Activated naive CD4-positive, alpha-beta T cell treated with anti-CD3 and anti-CD28 coated beads, Interleukin-2, amount 10 ng/mL, durations not matched to agents 5 hours and 36 hours (primary cell): Measurements from ENCODE around the gene ABHD6. TPM values are rescaled to one million over a fixed set of nuclear protein-coding genes. Genes with fewer than 3 reads are reported as not detected.

ENCODE experiments used
- total RNA-seq, 2 experiments: library from RNA; stranded (reverse); gene quantifications; one replicate each; pipeline ENCODE4 v1.2.3, GENCODE V29; 2021

ABHD6 gene
- total RNA-seq, result 1 to 10 TPM; 3.6 to 4.0 TPM

DNA sequence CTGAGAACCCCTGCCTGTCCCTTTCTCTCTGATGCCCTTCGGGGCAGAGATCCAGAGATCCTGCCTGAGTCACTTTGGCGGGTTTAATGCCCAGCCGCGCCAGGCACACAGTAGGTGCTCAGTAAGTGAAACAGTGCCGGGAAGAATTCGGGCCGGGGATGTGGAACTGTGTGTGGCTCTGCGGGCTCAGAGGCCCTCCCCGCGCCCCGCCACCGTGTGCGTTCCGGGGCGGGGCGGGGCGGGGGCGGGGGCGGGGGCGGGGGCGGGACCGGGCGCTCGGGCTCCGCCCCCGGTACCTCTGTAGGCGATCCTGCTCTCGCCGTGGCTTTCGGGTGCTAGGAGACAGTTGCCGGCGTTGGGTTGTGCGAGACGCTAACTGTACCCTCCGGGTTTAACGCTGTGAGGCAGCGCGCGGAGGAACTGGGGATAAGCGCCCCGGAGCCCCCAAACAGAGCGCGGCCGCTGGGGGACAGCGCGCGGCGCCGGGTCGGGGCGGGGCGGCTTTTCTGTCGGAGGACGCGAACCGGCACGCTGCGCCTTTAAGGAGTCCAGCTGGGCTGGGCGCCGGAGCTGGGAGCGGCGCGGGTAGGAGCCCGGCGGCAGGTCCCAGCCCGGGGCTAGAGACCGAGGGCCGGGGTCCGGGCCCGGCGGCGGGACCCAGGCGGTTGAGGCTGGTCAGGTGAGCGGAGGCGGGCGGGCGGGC, at the start of gene ABHD6:
Gene ABHD6 (plus strand): TSS at position 555 of the 703 bp plus-strand sequence. CDS start 18,795 bp downstream, outside the sequence.

DNA sequence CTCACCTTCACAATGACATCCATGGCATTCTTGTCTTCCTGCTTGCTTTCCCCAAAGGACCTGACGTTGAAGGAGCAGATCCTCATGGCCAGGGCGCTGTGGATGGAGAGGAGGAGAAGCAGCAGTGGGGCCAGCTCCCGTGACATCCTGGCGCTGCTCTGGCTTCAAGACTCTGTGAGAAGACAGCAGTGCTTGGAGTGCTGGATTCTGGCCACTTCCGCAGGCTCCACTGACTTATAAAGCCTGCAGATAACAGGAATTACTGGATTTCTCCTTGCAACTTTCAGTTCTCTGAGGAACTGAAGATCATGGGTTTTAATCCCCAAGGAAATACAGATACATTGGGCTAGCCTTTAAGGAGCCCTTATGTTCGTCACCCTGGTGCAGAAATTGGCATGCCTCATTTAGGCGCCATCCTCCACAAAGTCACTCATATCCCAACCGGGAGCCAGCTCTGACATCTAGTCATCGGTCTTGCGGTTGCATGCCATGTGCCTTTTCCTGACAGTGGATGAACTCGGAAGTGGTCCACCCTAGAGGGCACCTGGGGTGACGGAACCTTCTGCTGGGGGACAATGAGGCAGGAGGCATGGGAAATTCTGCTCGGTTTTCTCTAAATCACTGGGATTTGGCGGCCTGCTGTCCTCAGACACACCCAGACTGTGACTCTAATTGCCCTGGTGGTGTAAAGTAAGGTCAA, 26.7 kb upstream of the ABHD6 start, which contains the start of gene DNASE1L3:
Gene DNASE1L3 (minus strand): TSS at position 212 of the 700 bp plus-strand sequence. CDS start 66 bp downstream, at position 146.

DNA sequence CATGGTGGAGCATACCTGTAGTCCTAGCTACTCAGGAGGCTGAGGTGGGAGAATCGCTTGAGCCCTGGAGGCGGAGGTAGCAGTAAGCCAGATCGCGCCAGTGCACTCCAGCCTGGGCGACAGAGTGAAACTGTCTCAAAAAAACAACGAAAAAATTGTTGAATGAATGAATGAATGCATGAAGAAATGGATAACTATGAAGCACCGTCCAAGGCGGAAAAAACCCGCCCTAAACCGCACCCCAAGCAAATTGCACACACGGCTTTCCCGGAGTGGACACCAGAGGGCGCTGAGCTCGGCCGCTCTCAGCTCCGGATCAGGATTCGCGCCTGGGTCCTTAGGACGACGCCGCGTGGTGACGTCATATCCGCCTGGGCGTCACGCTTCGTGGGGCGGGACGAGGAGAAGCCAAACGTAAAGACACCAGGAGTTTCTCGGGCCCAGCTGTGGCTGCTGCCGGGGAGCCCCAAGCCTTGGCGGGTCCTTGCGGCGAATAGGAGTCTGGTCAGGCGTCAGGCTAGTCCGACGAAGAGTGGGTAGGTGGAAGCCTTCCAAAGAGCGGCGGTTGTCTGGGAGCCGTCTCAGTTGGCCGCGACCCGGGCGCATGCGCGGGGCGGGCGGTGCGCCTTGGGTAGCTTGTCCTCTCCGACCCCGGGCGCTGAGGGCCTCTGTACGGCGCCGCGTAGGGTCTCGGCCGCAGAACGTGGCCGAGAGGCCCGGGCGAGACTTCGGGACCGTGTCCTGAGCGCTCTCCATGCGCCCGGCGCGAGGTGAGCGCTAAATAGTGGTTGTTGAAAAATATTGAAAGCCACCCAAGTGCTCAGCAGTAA, 68.5 kb downstream of the ABHD6 start, which contains the start of the genes HTD2 and RPP14:
Gene HTD2 (plus strand): TSS at position 639 of the 830 bp plus-strand sequence. CDS start 11,094 bp downstream, outside the sequence.
Gene RPP14 (plus strand): TSS at position 364 of the 830 bp plus-strand sequence. CDS start 4,085 bp downstream, outside the sequence.

DNA sequence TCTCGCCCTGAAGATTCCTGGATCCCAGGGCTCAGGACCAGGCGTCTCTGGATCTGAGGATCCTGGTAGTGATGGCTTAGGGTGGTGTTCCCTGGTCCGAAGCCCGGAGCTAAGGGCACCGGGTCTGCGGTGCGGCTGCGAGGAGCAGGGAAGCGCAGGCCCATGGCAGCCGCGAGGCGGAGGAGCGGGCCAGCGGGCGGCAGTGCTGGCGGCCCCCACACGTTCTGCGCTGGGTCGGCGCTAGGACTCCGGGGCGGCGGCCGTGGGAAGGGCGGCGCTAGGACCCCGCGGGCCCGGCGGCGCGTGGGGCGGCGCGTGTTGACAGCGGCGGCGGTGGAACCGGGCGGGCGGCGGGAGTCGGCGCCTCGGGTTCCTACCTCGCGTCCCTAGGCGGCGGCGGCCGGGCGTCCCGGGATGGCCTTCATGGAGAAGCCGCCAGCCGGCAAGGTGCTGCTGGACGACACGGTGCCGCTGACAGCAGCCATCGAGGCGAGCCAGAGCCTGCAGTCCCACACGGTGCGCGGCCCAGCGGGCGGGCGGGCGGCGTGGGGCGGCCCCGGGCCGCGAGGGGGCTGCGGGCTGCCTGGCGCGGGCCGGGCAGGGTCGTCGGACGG, 95.1 kb downstream of the ABHD6 start, which contains the start of gene PXK:
Gene PXK (plus strand): TSS at position 318 of the 614 bp plus-strand sequence. CDS start 97 bp downstream, at position 415.

Other genes starting within 250 kb of the ABHD6 start
- 10 to 100 TPM; 23.7 to 25.9 TPM for gene FLNB, start 229.4 kb upstream of the ABHD6 start, total RNA-seq
- gene DNASE1L3, start 26.8 kb upstream of the ABHD6 start, total RNA-seq, result not detected
- 10 to 100 TPM; 12.3 to 12.5 TPM for gene RPP14, start 68.5 kb downstream of the ABHD6 start, total RNA-seq
- gene HTD2, start 68.7 kb downstream of the ABHD6 start, total RNA-seq, result 1 to 10 TPM; 5.7 to 6.1 TPM
- 10 to 100 TPM; 22.2 to 25.2 TPM for gene PXK, start 95.1 kb downstream of the ABHD6 start, total RNA-seq
- 10 to 100 TPM; 56.4 to 57.8 TPM for gene PDHB, start 196.0 kb downstream of the ABHD6 start, total RNA-seq